SU-DHL-6 (cell line): ENCODE results near the gene NLRP4.

Experiments used
- H2AFZ ChIP-seq: fragments of 200-600 bp; sonication (generic); 2 replicates; pipeline ENCODE4 v1.6.1; 2014; ENCODE audit warnings: low read depth, mild to moderate bottlenecking, moderate library complexity, mixed read lengths, antibody characterized with exemption, low read length; ENCODE audit not compliant: severe bottlenecking
- H3F3A ChIP-seq: fragments of 200-600 bp; shearing (Covaris generic); 2 replicates; pipeline ENCODE4 v1.6.0; 2016; ENCODE audit warnings: antibody characterized with exemption, mild to moderate bottlenecking; ENCODE audit not compliant: insufficient read depth
- H3K27ac ChIP-seq: fragments of 200-600 bp; sonication (generic); 2 replicates; pipeline ENCODE4 v1.5.1; 2016; ENCODE audit warnings: low read depth, mild to moderate bottlenecking, low read length, moderate library complexity, mixed read lengths
- H3K27me3 ChIP-seq: fragments of 200-600 bp; sonication (generic), shearing (Covaris generic); 2 replicates; pipeline ENCODE4 v1.6.0; 2014; ENCODE audit warnings: mild to moderate bottlenecking, low read length
- H3K36me3 ChIP-seq: fragments of 200-600 bp; sonication (generic); 2 replicates; pipeline ENCODE4 v1.6.1; 2014; ENCODE audit warnings: mild to moderate bottlenecking, low read length, mixed read lengths
- H3K4me2 ChIP-seq: fragments of 300-600, 200-600 bp; shearing (Covaris generic), sonication (generic); 2 replicates; pipeline ENCODE4 v1.6.0; 2014; ENCODE audit warnings: low read length, low read depth, mild to moderate bottlenecking; ENCODE audit not compliant: poor library complexity, severe bottlenecking
- H3K4me3 ChIP-seq: fragments of 200-600 bp; sonication (generic); 2 replicates; pipeline ENCODE4 v1.5.1; 2014; ENCODE audit warnings: antibody characterized with exemption, low read length, mild to moderate bottlenecking, mixed read lengths; ENCODE audit not compliant: insufficient read depth, poor library complexity, severe bottlenecking
- H3K79me2 ChIP-seq: fragments of 200-600 bp; sonication (generic); 2 replicates; pipeline ENCODE4 v1.6.1; 2014; ENCODE audit warnings: mild to moderate bottlenecking, low read length, moderate library complexity; ENCODE audit not compliant: insufficient read depth
- H3K9ac ChIP-seq: fragments of 200-600 bp; sonication (generic); 2 replicates; pipeline ENCODE4 v1.7.0; 2014; ENCODE audit warnings: mild to moderate bottlenecking, low read length
- H3K9me2 ChIP-seq: fragments of 200-600 bp; sonication (generic); replicated peaks from 2 replicates; pipeline ENCODE4 v1.6.1; 2014; ENCODE audit warnings: low read length; ENCODE audit not compliant: insufficient read depth
- H3K9me3 ChIP-seq: fragments of 200-600 bp; sonication (generic); 2 replicates; pipeline ENCODE4 v1.6.1; 2014; ENCODE audit warnings: low read length, mixed read lengths; ENCODE audit not compliant: insufficient read depth
- H4K20me1 ChIP-seq: fragments of 200-600 bp; sonication (generic); 2 replicates; pipeline ENCODE4 v1.6.1; 2014; ENCODE audit warnings: low read depth, mild to moderate bottlenecking, antibody characterized with exemption, low read length, moderate library complexity, mixed read lengths
- CTCF ChIP-seq: fragments of 200-600 bp; sonication (generic); IDR thresholded peaks from one replicate; pipeline ENCODE4 v1.5.1; 2017; ENCODE audit warnings: antibody characterized with exemption, mild to moderate bottlenecking, low read length, moderate library complexity; ENCODE audit not compliant: insufficient read depth, poor library complexity, severe bottlenecking
- EZH2phosphoT487 ChIP-seq: fragments of 200-600 bp; sonication (generic), shearing (Covaris generic); conservative IDR thresholded peaks from 2 replicates; pipeline ENCODE4 v1.6.1; 2018; ENCODE audit warnings: mild to moderate bottlenecking, antibody characterized with exemption, low read length, moderate library complexity, mixed read lengths

NLRP4 gene

GRCh38 chr19:55858401-55858800 is 22.1 kb downstream of the NLRP4 start:
- Histone ChIP-seq H2AFZ (no peak overlapping the region), H3K27me3 (no peaks in the 10 kb centered on the region), H3F3A (peaks cover 40% of the 10 kb centered on the region), H3K4me2 (peak overlapping the region; percentile 56), H3K79me2 (no peaks in the 10 kb centered on the region), H3K27ac (peak overlapping the region; percentile 91), H3K9me3 (no peaks in the 10 kb centered on the region), H3K36me3 (no peaks in the 10 kb centered on the region), H3K9ac (peak overlapping the region; percentile 22), H3K4me3 (peak overlapping the region; percentile 5), H4K20me1 (no peaks in the 10 kb centered on the region), H3K9me2 (no peaks in the 10 kb centered on the region)
- TF ChIP-seq CTCF (no peak), EZH2phosphoT487 (no peak)

DNA sequence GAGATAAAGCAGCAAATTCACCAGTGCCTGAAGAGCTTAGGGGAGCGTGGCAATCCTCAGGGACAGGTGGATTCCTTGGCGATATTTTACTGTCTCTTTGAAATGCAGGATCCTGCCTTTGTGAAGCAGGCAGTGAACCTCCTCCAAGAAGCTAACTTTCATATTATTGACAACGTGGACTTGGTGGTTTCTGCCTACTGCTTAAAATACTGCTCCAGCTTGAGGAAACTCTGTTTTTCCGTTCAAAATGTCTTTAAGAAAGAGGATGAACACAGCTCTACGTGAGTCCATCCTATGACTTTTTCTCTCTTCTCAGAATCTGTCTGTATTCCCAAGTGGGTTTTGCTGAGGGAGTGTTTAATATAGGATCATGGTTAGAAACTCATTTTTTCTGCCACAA is 22.6 kb downstream of the NLRP4 start:
- peak overlapping the region; percentile 91 for H3K27ac ChIP-seq
- no peaks in the 10 kb centered on the region for H3K36me3 ChIP-seq
- H3K4me3 ChIP-seq, result peak overlapping the region; percentile 16
- H3F3A ChIP-seq, result peaks cover 35% of the 10 kb centered on the region
- no peak overlapping the region for H2AFZ ChIP-seq
- peak overlapping the region; percentile 22 for H3K9ac ChIP-seq
- H3K4me2 ChIP-seq, result peak overlapping the region; percentile 56
- no peaks in the 10 kb centered on the region for H3K79me2 ChIP-seq
- H3K27me3 ChIP-seq, result no peaks in the 10 kb centered on the region
- H4K20me1 ChIP-seq, result no peaks in the 10 kb centered on the region
- H3K9me3 ChIP-seq, result no peaks in the 10 kb centered on the region
- TF ChIP-seq CTCF (no peak), EZH2phosphoT487 (no peak)
- no peaks in the 10 kb centered on the region for H3K9me2 ChIP-seq

GRCh38 chr19:55866521-55866920 is 30.2 kb downstream of the NLRP4 start:
- Histone ChIP-seq H3K9me3 (no peaks in the 10 kb centered on the region; the same call in 1 of the 2 replicates), H3K4me2 (peak overlapping the region; percentile 22), H3K9me2 (no peaks in the 10 kb centered on the region), H3K36me3 (0 out of 2 replicates have a peak, but pooled peaks cover 3% of the 10 kb centered on the region), H3K4me3 (no peak overlapping the region), H3K27me3 (0 out of 2 replicates have a peak, but pooled peaks cover 2% of the 10 kb centered on the region), H3F3A (no peaks in the 10 kb centered on the region), H3K79me2 (no peaks in the 10 kb centered on the region), H3K27ac (peak overlapping the region; percentile 39; the same call in 1 of the 2 replicates), H3K9ac (no peak overlapping the region), H2AFZ (no peak overlapping the region), H4K20me1 (no peaks in the 10 kb centered on the region)
- TF ChIP-seq EZH2phosphoT487 (no peak), CTCF (no peak)
